ENCODE measurements around the gene ZNF593OS.

The ZNF593OS gene

DNA sequence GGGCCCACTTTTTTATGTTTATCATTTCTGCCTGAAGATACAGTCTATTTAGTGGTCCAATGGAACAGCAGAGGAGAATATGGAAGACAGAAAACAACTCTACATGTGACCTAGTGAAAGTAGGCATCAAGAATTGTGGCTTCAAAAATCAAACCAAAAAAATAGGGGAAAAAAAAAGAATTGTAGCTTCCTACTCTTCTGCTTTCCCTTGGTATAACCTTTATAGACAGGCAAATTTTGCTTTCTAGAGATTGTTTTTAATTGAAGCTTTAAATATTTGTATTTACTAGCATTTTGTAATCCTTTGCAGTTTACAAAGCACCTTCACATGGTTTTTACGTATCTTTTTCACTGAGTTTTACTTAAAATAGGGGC, 45.7 kb downstream of the ZNF593OS start:
- DNase-seq (ENCODE audit: low read depth), result no peak

DNA sequence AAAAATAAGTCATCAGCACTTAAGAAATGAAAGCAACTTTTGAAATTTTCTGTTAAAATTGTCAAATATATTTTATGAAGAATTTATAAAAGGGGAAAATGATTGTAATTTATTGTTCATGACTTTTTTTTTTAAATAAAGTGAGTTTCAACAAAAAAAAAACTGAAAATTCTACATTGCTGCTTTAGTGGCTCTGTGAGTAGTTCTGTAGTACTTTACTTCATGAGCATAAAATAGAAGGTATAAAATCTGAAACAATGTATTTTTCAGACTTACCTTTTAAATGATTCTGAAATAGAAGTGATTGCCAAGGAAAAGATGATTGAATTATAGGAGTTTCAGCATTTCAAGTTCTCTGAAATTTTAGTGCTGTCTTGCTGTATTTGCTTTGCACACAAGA, 46.2 kb downstream of the ZNF593OS start:
- no peak for DNase-seq (ENCODE audit: low read depth)

DNA sequence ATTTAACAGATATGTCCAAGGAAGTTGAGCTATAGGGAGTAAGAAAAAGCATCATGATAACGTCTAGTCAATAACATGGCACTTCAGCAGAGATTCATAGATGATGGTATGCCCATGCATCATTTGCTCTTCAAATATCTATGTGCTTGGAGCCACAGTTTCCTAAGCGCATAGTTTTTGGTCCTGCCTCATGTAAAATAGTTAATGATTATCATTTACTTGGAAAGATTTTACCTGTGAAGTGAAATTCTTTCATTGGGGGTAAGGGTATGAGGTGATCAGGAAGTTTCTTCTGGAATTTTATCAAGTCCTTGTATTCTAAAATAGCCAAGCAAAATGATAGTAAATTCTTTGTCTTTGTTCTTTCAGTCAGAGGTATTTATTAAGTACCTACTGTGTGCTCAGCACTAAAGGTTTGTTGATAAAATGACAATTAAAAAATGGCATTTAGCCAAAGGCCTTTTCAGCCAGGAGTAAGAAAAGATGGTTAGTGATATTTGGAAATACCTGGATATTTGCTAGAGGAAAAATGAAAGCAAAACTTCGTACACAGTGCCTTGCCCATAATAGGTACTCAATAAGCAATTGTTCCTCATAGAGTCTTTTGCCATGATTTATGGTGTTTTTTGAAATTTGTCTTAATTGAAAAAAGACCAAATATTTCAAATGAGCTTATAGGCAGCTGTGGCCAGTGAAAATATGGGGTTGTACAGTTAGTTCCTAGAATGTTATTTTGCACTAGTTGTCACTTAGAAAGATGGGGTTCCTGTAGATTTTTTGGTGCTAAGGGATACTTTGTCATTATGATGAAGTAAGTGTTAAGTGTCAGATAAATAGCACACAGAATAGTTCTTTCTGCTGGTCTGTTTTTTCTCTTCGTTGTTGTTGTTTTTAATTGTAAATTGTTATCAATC, 47.0 kb downstream of the ZNF593OS start:
- no peak for DNase-seq (ENCODE audit: low read depth)

GRCh38 chr1:26122988-26123973, 48.4 kb downstream of the ZNF593OS start:
- no peak for DNase-seq (ENCODE audit: low read depth)

DNA sequence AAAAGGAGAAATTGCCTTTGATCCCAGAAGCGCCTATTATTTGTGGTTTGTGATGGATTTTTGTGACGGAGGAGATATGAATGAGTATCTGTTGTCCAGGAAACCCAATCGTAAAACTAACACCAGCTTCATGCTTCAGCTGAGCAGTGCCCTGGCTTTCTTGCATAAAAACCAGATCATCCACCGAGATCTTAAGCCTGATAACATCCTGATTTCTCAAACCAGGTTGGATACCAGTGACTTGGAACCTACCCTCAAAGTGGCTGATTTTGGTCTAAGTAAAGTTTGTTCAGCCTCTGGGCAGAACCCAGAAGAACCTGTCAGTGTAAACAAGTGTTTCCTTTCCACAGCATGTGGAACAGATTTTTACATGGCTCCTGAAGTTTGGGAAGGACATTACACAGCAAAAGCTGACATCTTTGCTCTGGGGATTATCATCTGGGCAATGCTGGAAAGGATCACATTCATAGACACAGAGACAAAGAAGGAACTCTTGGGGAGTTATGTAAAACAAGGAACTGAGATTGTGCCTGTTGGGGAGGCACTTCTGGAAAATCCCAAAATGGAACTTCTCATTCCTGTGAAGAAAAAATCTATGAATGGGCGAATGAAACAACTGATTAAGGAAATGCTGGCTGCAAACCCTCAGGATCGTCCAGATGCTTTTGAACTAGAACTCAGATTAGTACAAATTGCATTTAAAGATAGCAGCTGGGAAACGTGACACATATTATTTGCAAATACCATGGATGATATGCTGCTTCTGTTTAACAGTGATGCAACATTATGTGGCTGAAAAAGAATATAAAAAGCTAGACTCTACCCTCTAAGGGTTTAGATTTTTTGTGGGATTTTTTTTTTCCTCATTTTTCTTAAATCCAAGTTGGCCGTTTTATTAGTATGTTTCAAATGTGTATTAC, 49.5 kb downstream of the ZNF593OS start:
- DNase-seq (ENCODE audit: low read depth), result no peak

GRCh38 chr1:26119892-26120608, 51.6 kb downstream of the ZNF593OS start:
- no peak for DNase-seq (ENCODE audit: low read depth)
